Measurements from ENCODE around the gene ITPR2.

- TF ChIP-seq POLR2A (IDR thresholded peaks at IDR 0.05; ENCODE audit: low read depth, low read length) (no peak), POU2F2 (IDR thresholded peaks at IDR 0.05; ENCODE audit: low read depth, low read length) (no peak)
These were observed 379.7 kb downstream of the ITPR2 start for GRCh38 chr12:26453246-26453645.

Data from GM12891 (cell line).